IMR-90 (cell line): ENCODE measurements around the gene PAIP1. TPM values are rescaled to one million over a fixed set of nuclear protein-coding genes. Genes with fewer than 3 reads are reported as not detected.

Experiments
- ATAC-seq: fragments of 200-7000 bp; cut with Tn5 transposase; 2 replicates; pipeline ENCODE4 v1.9.1; 2020; ENCODE audit warnings: low read depth, mild to moderate bottlenecking, moderate library complexity
- BruUV-seq: library from RNA; stranded (reverse); fragments of 400-500 nt; replicated peaks from 2 replicates; lab custom pipeline; 2021; lab: Mats Ljungman, UMichigan
- CTCF ChIA-PET: fragments of 300-600 bp; formaldehyde crosslinking; extraction: SDS; loops from one replicate; lab custom pipeline; 2021; ENCODE audit warnings: antibody characterized with exemption; lab: Yijun Ruan, JAX
- POLR2A ChIA-PET: fragments of 300-600 bp; sonication (Branson Sonifier 250); formaldehyde crosslinking; loops from one replicate; lab custom pipeline; 2022; ENCODE audit warnings: antibody characterized with exemption; ENCODE audit not compliant: unreplicated experiment; lab: Charles Lee
- DNase-seq: peaks from one replicate; pipeline ENCODE4 v3.0.0; 2013
- H2AFZ ChIP-seq: replicated peaks from 2 replicates; pipeline ENCODE3; 2013; ENCODE audit warnings: low read length, mild to moderate bottlenecking; ENCODE audit not compliant: poor library complexity
- H2AK5ac ChIP-seq: 2 replicates; pipeline ENCODE4 v1.6.1; 2013; ENCODE audit warnings: low read depth, low read length, inconsistent platforms
- H2AK9ac ChIP-seq: replicated peaks from 2 replicates; pipeline ENCODE3; 2013; ENCODE audit warnings: mild to moderate bottlenecking, low read depth, low read length, moderate library complexity; ENCODE audit not compliant: poor library complexity
- H2BK120ac ChIP-seq: 2 replicates; pipeline ENCODE4 v1.6.1; 2013; ENCODE audit warnings: low read depth, low read length, inconsistent platforms
- H2BK15ac ChIP-seq: 3 replicates; pipeline ENCODE4 v1.6.1; 2013; ENCODE audit warnings: low read depth, low read length, inconsistent platforms
- H2BK20ac ChIP-seq: 2 replicates; pipeline ENCODE4 v1.6.1; 2013; ENCODE audit warnings: low read depth, mild to moderate bottlenecking, inconsistent platforms, low read length, moderate library complexity
- H2BK5ac ChIP-seq: 2 replicates; pipeline ENCODE4 v1.6.1; 2013; ENCODE audit warnings: mild to moderate bottlenecking, low read depth, low read length, inconsistent platforms; ENCODE audit not compliant: poor library complexity, severe bottlenecking
- H3K14ac ChIP-seq: replicated peaks from 2 replicates; pipeline ENCODE4 v1.6.1; 2013; ENCODE audit warnings: low read depth, low read length, inconsistent platforms
- H3K18ac ChIP-seq: 2 replicates; pipeline ENCODE4 v1.6.1; 2013; ENCODE audit warnings: low read depth, low read length, control low read depth
- H3K23ac ChIP-seq: 2 replicates; pipeline ENCODE4 v1.6.1; 2013; ENCODE audit warnings: low read depth, low read length, inconsistent platforms
- H3K27ac ChIP-seq: 2 replicates; pipeline ENCODE4 v1.5.1; 2013; ENCODE audit warnings: mild to moderate bottlenecking, control low read depth, low read length; ENCODE audit not compliant: insufficient read depth
- H3K27me3 ChIP-seq: 2 replicates; pipeline ENCODE4 v1.6.1; 2013; ENCODE audit warnings: low read length; ENCODE audit not compliant: control insufficient read depth, insufficient read depth
- H3K36me3 ChIP-seq: 2 replicates; pipeline ENCODE4 v1.6.1; 2013; ENCODE audit warnings: low read length, mixed read lengths; ENCODE audit not compliant: control insufficient read depth, insufficient read depth
- H3K4ac ChIP-seq: 2 replicates; pipeline ENCODE4 v1.6.1; 2013; ENCODE audit warnings: low read depth, low read length, inconsistent platforms
- H3K4me1 ChIP-seq: 2 replicates; pipeline ENCODE4 v1.6.1; 2013; ENCODE audit warnings: low read length, mixed read lengths; ENCODE audit not compliant: control insufficient read depth, insufficient read depth
- H3K4me2 ChIP-seq: 2 replicates; pipeline ENCODE4 v1.6.1; 2013; ENCODE audit warnings: low read depth, mild to moderate bottlenecking, control low read depth, low read length, moderate library complexity
- H3K4me3 ChIP-seq: 2 replicates; pipeline ENCODE4 v1.5.1; 2013; ENCODE audit warnings: low read depth, mild to moderate bottlenecking, control low read depth, low read length, moderate library complexity; ENCODE audit not compliant: insufficient read depth
- H3K56ac ChIP-seq: 2 replicates; pipeline ENCODE4 v1.6.1; 2013; ENCODE audit warnings: low read length, inconsistent platforms; ENCODE audit not compliant: insufficient read depth; ENCODE audit errors: extremely low read depth
- H3K79me1 ChIP-seq, 2 experiments: 2 replicates each; pipeline ENCODE4 v1.6.1; 2013; ENCODE audit warnings: low read length in 2 of 2, inconsistent platforms in 1 of 2, low read depth in 1 of 2
- H3K9ac ChIP-seq: 2 replicates; pipeline ENCODE4 v1.6.1; 2013; ENCODE audit warnings: low read depth, low read length, control low read depth
- H3K9me1 ChIP-seq: 2 replicates; pipeline ENCODE4 v1.6.1; 2013; ENCODE audit warnings: low read length, inconsistent platforms; ENCODE audit not compliant: insufficient read depth
- H3K9me3 ChIP-seq: 2 replicates; pipeline ENCODE4 v1.6.1; 2013; ENCODE audit warnings: low read length; ENCODE audit not compliant: control insufficient read depth, insufficient read depth
- H4K20me1 ChIP-seq: 2 replicates; pipeline ENCODE4 v1.6.1; 2013; ENCODE audit warnings: low read length, inconsistent platforms; ENCODE audit not compliant: insufficient read depth
- H4K5ac ChIP-seq: 2 replicates; pipeline ENCODE4 v1.6.1; 2013; ENCODE audit warnings: mild to moderate bottlenecking, low read depth, low read length, control low read depth
- H4K8ac ChIP-seq, 2 experiments: 2 replicates each; pipeline ENCODE4 v1.6.1; 2013; ENCODE audit warnings: low read depth in 2 of 2, low read length in 2 of 2, control low read depth in 1 of 2, inconsistent platforms in 1 of 2
- H4K91ac ChIP-seq: 2 replicates; pipeline ENCODE4 v1.6.1; 2013; ENCODE audit warnings: low read depth, low read length, inconsistent platforms; ENCODE audit not compliant: insufficient read depth
- BHLHE40 ChIP-seq: fragments of 150-350 bp; IDR thresholded peaks from 2 replicates; pipeline ENCODE4 v1.6.1; 2016; ENCODE audit warnings: mild to moderate bottlenecking, low read depth, low read length
- CEBPB ChIP-seq: IDR thresholded peaks from 2 replicates; pipeline ENCODE4 v1.6.1; 2012; ENCODE audit warnings: low read depth, low read length, improper control_type of control experiment
- MAFK ChIP-seq: IDR thresholded peaks from 2 replicates; pipeline ENCODE4 v1.6.1; 2012; ENCODE audit warnings: low read depth, low read length, improper control_type of control experiment
- MAZ ChIP-seq: IDR thresholded peaks from 2 replicates; pipeline ENCODE4 v1.6.1; 2012; ENCODE audit warnings: low read depth, mild to moderate bottlenecking, low read length, improper control_type of control experiment, moderate library complexity, borderline replicate concordance
- MXI1 ChIP-seq: IDR thresholded peaks from 2 replicates; pipeline ENCODE4 v1.6.1; 2012; ENCODE audit warnings: low read depth, mild to moderate bottlenecking, low read length, moderate library complexity, borderline replicate concordance
- POLR2A ChIP-seq: IDR thresholded peaks from 2 replicates; pipeline ENCODE4 v1.6.1; 2012; ENCODE audit warnings: mild to moderate bottlenecking, low read depth, low read length
- RAD21 ChIP-seq: IDR thresholded peaks from 2 replicates; pipeline ENCODE4 v1.6.1; 2012; ENCODE audit warnings: low read length, improper control_type of control experiment
- RCOR1 ChIP-seq: IDR thresholded peaks from 2 replicates; pipeline ENCODE4 v1.6.1; 2012; ENCODE audit warnings: mild to moderate bottlenecking, low read length, improper control_type of control experiment; ENCODE audit not compliant: insufficient replicate concordance
- RFX5 ChIP-seq: IDR thresholded peaks from 2 replicates; pipeline ENCODE4 v1.8.0; 2012; ENCODE audit warnings: low read depth, mild to moderate bottlenecking, low read length, moderate library complexity
- SMC3 ChIP-seq: fragments of 150-350 bp; IDR thresholded peaks from 2 replicates; pipeline ENCODE4 v1.6.1; 2016; ENCODE audit warnings: low read depth, mild to moderate bottlenecking, antibody characterized with exemption, low read length, moderate library complexity
- WGBS, 2 experiments: methylation state at CpG; one replicate each; pipeline versions ENCODE4 v1.1.5 to v1.1.7; 2013; ENCODE audit warnings: missing lambda C conversion rate in 2 of 2; ENCODE audit not compliant: insufficient read length in 1 of 2; ENCODE audit errors: extremely low coverage in 2 of 2; 5-methylcytosine and 5-hydroxymethylcytosine counted together
- dilution Hi-C: fragments of 300-500 bp; cut with HindIII; formaldehyde crosslinking; loops from one replicate; pipeline ENCODE4 v1.14.3; 2018; ENCODE audit warnings: low sequenced_read_pairs; ENCODE audit not compliant: unreplicated experiment
- in situ Hi-C: fragments of 300-500 bp; cut with MboI; formaldehyde crosslinking; loops from 3 replicates; pipeline ENCODE4 v1.14.3; 2019; ENCODE audit warnings: low sequenced_read_pairs, inconsistent platforms, mixed read lengths
- intact Hi-C: fragments of 100-400 bp; cut with micrococcal nuclease; formaldehyde crosslinking; loops from 2 replicates; pipeline ENCODE4 v1.10.0; 2022
- polyA plus RNA-seq, 3 experiments: library from polyadenylated mRNA; depleted of rRNA; stranded (reverse); fragments of >200 nt; gene quantifications; 2 replicates each; pipeline ENCODE4 v1.2.3, GENCODE V29; 2012; ENCODE audit warnings: low replicate concordance in 1 of 3
- total RNA-seq: library from RNA; depleted of rRNA; stranded (reverse); fragments of >200 nt; gene quantifications from 2 replicates; pipeline ENCODE4 v1.2.3, GENCODE V29; 2012
- TF ChIP-seq, protein P1 (sequence below): conservative IDR thresholded peaks from 2 replicates; pipeline ENCODE4 v1.5.1; 2012; ENCODE audit warnings: mild to moderate bottlenecking, low read depth, low read length, improper control_type of control experiment
- TF ChIP-seq, protein P2 (sequence below): fragments of 150-350 bp; IDR thresholded peaks from 2 replicates; pipeline ENCODE4 v1.6.1; 2016; ENCODE audit warnings: low read depth, mild to moderate bottlenecking, low read length, moderate library complexity, borderline replicate concordance
- TF ChIP-seq, protein P3 (sequence below): fragments of 150-350 bp; IDR thresholded peaks from 2 replicates; pipeline ENCODE4 v1.6.1; 2017; ENCODE audit warnings: mild to moderate bottlenecking, antibody characterized with exemption, low read length, low read depth

The PAIP1 gene
- total and polyA plus RNA-seq, 2 of the 4 experiments (the other 2 are of a cell fraction) = 59.1 to 123 TPM

DNA sequence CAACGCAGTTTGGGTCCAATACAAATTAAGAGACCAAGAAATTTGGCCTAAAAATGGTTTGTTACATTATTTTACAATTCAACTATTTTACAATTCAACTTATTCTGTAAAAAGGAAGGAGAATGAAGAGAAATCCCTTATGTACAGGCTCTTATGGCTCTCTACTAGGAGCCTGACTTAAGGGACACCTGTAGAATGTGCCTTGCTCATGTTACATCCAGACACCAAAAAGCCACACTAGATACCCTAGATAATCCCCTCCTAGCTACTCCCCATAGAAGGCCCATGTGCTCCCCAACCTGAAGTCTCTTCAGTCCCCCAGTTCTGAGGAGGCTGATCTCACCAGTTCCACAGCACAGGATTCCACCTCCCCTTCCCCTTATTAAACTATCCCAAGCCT, 32.0 kb upstream of the PAIP1 start:
- no peak for DNase-seq
- Histone ChIP-seq H3K4ac (no peak overlapping the region), H3K18ac (no peak overlapping the region), H3K27me3 (no peaks in the 10 kb centered on the region), H2BK120ac (no peak overlapping the region), H3K14ac (no peak overlapping the region), H2BK15ac (no peak overlapping the region), H3K9me3 (no peaks in the 10 kb centered on the region), H3K9me1 (no peaks in the 10 kb centered on the region), H3K79me1 (no peaks in the 10 kb centered on the region), H2AFZ (no peak overlapping the region), H4K8ac (no peak overlapping the region), H4K5ac (no peak overlapping the region), H3K4me2 (no peak overlapping the region), H2AK5ac (no peak overlapping the region), H2BK5ac (no peak overlapping the region), H4K20me1 (no peaks in the 10 kb centered on the region), H2AK9ac (no peak overlapping the region), H3K4me3 (no peak overlapping the region), H4K91ac (no peak overlapping the region), H2BK20ac (no peak overlapping the region), H3K27ac (no peak overlapping the region), H3K36me3 (no peaks in the 10 kb centered on the region), H3K4me1 (no peaks in the 10 kb centered on the region), H3K56ac (no peak overlapping the region), H3K23ac (no peak overlapping the region), H3K9ac (no peak overlapping the region)
- intact Hi-C loops (no loop called here), dilution Hi-C loops (no loop called here), in situ Hi-C loops (no loop called here)
- no TSS peak for BruUV-seq
- WGBS, 2 experiments = no CpG with 5 or more reads among the region's 1 CpG
- ChIA-PET CTCF (interaction anchor here (0.7 kb wide), 1 partner anchor 24 kb away, joined by 3 read pairs; no protein-coding TSS in a partner anchor), POLR2A (no interaction called here)
- TF ChIP-seq MXI1 (no peak), MAFK (no peak), MAZ (no peak), RFX5 (no peak), CEBPB (no peak), RAD21 (no peak), RCOR1 (no peak), BHLHE40 (no peak), POLR2A (no peak), SMC3 (no peak)
- TF ChIP-seq, protein P1, sequence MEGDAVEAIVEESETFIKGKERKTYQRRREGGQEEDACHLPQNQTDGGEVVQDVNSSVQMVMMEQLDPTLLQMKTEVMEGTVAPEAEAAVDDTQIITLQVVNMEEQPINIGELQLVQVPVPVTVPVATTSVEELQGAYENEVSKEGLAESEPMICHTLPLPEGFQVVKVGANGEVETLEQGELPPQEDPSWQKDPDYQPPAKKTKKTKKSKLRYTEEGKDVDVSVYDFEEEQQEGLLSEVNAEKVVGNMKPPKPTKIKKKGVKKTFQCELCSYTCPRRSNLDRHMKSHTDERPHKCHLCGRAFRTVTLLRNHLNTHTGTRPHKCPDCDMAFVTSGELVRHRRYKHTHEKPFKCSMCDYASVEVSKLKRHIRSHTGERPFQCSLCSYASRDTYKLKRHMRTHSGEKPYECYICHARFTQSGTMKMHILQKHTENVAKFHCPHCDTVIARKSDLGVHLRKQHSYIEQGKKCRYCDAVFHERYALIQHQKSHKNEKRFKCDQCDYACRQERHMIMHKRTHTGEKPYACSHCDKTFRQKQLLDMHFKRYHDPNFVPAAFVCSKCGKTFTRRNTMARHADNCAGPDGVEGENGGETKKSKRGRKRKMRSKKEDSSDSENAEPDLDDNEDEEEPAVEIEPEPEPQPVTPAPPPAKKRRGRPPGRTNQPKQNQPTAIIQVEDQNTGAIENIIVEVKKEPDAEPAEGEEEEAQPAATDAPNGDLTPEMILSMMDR = no peak
- TF ChIP-seq, protein P2, sequence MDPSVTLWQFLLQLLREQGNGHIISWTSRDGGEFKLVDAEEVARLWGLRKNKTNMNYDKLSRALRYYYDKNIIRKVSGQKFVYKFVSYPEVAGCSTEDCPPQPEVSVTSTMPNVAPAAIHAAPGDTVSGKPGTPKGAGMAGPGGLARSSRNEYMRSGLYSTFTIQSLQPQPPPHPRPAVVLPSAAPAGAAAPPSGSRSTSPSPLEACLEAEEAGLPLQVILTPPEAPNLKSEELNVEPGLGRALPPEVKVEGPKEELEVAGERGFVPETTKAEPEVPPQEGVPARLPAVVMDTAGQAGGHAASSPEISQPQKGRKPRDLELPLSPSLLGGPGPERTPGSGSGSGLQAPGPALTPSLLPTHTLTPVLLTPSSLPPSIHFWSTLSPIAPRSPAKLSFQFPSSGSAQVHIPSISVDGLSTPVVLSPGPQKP = no peak
- TF ChIP-seq, protein P3, sequence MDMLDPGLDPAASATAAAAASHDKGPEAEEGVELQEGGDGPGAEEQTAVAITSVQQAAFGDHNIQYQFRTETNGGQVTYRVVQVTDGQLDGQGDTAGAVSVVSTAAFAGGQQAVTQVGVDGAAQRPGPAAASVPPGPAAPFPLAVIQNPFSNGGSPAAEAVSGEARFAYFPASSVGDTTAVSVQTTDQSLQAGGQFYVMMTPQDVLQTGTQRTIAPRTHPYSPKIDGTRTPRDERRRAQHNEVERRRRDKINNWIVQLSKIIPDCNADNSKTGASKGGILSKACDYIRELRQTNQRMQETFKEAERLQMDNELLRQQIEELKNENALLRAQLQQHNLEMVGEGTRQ = no peak
- no peak for ATAC-seq
